C4-2B (cell line): ENCODE measurements around the gene FAM72D.
"Not testable (repeated sequence)": the region's sequence is repeated elsewhere in the genome, so short reads cannot be mapped to it uniquely, and the experiment has no call there.

Experiments used
- H3K27ac ChIP-seq: fragments of 450-650 bp; 2 replicates; pipeline ENCODE4 v1.5.1; 2017

FAM72D gene

DNA sequence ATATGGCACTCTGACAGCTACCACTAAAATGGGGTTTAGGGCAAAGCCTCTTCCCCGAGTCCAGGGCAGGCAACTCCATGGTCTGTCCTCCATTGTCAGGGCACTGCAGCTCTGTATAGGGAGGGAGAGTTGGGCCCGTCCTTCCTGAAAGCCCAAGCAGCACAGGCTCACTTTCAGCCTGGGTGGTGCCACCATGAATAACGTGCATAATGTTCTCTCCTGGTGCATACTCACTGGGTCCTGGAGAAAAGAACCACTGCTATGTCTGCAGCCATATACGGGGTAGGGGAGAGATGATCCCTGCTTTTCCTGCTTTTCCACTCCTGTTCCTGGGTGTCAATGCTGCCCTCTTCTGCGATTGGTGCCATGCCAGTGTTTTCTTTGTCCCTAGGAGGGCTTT, 60.1 kb downstream of the FAM72D start:
- not testable (repeated sequence) for H3K27ac ChIP-seq

DNA sequence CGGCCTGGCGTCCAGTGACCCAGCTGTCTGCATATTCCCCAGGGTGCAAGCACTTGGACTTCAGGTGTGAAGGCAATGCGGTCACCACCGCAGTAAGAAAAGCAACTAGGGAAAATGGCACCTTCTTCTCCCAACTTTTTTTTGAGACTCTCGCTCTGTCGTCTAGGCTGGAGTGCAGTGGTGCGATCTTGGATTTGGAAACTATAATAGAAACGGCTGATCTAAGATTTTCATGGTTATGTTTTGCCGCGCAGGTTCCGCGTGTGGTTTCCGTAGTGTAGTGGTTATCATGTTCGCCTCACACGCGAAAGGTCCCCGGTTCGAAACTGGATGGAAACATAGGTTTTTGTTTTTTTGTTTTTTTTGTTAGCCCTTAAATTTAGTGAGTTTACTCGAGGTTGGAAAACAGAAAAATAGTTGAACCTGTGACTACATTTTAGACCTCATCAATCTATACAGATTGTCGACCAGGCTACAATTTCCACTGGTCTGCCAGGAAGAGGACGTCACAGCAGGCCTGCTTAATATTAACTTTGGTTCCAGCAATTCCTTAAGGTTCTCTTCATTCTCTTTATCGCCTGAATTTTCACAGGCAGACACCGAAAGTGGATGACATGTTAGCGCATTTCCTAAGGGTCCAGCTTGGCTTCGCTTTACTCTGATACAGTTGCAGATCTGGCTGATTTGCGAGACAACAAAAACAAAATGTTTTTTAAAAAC, 61.3 kb downstream of the FAM72D start:
- not testable (repeated sequence) for H3K27ac ChIP-seq

DNA sequence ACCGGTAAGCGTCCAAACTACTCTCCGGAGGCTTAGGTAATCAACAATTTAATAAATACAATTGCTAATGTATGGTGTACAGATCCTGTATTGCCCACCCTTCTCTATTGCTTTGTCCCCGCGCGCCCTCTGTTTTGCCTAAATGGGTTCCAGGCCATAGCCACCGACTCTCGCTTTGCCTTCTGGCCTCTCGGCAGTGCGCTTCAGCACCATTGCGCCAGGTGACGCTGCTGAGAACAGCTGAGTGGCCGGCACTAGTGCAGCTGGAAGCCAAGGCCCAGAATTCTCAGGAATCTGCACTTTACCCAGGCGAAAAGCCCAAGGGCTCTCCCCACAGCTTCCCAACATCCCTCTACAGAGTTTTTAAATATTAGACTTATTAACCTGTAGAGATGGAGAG, 61.9 kb downstream of the FAM72D start:
- not testable (repeated sequence) for H3K27ac ChIP-seq

DNA sequence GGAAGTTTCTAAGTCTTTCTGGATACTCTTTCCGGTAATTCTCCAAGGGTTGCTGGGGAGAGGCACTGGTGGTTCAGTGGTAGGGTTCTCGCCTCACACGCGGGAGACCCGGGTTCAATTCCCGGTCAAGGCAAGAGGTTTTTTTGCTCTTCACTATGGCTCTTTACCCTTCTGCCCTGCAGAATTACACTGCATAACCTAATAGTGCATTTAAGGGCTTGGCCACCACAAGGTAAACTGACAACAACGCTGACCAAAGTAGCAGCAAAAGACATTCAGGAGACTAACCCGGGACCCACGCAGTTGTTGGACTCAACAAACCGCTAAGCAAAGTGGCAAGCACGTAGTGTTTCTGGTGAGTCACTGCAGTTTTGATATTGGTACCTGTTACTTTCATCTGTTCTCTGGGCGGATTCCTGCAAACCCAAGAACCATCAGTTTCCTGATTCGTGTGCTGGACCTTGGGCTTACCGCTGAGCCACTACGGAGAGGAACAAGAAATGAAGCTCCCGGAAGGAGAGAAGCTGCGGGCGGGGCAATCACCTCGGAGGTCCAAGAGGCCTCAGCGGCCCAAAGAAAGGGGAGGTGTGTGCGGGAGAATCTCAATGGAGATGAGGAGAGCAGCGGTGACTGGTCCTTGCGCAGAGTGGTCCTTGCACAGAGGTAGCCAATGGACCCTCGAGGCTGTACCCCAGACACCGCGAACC, 65.4 kb downstream of the FAM72D start:
- H3K27ac ChIP-seq: not testable (repeated sequence)
